Ishikawa (cell line): ENCODE results near the gene ASIP.

Experiments
- MAX ChIP-seq: IDR thresholded peaks from 2 replicates; pipeline ENCODE4 v1.6.1; 2012
- REST ChIP-seq: IDR thresholded peaks from 2 replicates; pipeline ENCODE4 v1.6.1; 2012; ENCODE audit warnings: low read depth, mild to moderate bottlenecking
- TCF12 ChIP-seq: IDR thresholded peaks from 2 replicates; pipeline ENCODE4 v1.6.1; 2012; ENCODE audit warnings: low read depth

- no peak for TF ChIP-seq MAX
- TF ChIP-seq REST, result no peak
- TF ChIP-seq TCF12, result no peak
These were observed 55.2 kb downstream of the ASIP start for GRCh38 chr20:34296468-34296867.
